ENCODE data around the gene ASTN2. TPM values are rescaled to one million over a fixed set of nuclear protein-coding genes. Genes with fewer than 3 reads are reported as not detected.

ASTN2 gene
- total and polyA plus RNA-seq, 10 of the 15 experiments (the other 5 are each of a cell fraction or from before 2014, with no cell fraction given): 1.4 to 15.7 (median 7.0) TPM

- TF ChIP-seq, protein P1, sequence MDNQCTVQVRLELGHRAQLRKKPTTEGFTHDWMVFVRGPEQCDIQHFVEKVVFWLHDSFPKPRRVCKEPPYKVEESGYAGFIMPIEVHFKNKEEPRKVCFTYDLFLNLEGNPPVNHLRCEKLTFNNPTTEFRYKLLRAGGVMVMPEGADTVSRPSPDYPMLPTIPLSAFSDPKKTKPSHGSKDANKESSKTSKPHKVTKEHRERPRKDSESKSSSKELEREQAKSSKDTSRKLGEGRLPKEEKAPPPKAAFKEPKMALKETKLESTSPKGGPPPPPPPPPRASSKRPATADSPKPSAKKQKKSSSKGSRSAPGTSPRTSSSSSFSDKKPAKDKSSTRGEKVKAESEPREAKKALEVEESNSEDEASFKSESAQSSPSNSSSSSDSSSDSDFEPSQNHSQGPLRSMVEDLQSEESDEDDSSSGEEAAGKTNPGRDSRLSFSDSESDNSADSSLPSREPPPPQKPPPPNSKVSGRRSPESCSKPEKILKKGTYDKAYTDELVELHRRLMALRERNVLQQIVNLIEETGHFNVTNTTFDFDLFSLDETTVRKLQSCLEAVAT (IDR thresholded peaks at IDR 0.05): no peak
- TF ChIP-seq, protein P2, sequence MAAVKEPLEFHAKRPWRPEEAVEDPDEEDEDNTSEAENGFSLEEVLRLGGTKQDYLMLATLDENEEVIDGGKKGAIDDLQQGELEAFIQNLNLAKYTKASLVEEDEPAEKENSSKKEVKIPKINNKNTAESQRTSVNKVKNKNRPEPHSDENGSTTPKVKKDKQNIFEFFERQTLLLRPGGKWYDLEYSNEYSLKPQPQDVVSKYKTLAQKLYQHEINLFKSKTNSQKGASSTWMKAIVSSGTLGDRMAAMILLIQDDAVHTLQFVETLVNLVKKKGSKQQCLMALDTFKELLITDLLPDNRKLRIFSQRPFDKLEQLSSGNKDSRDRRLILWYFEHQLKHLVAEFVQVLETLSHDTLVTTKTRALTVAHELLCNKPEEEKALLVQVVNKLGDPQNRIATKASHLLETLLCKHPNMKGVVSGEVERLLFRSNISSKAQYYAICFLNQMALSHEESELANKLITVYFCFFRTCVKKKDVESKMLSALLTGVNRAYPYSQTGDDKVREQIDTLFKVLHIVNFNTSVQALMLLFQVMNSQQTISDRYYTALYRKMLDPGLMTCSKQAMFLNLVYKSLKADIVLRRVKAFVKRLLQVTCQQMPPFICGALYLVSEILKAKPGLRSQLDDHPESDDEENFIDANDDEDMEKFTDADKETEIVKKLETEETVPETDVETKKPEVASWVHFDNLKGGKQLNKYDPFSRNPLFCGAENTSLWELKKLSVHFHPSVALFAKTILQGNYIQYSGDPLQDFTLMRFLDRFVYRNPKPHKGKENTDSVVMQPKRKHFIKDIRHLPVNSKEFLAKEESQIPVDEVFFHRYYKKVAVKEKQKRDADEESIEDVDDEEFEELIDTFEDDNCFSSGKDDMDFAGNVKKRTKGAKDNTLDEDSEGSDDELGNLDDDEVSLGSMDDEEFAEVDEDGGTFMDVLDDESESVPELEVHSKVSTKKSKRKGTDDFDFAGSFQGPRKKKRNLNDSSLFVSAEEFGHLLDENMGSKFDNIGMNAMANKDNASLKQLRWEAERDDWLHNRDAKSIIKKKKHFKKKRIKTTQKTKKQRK (IDR thresholded peaks at IDR 0.05; ENCODE audit: low read depth, low read length): no peak
- TF ChIP-seq ESRRA (IDR thresholded peaks at IDR 0.05; ENCODE audit: low read length) (no peak), POU2F2 (IDR thresholded peaks at IDR 0.05; ENCODE audit: borderline replicate concordance, low read depth, low read length) (no peak), PAX5 (IDR thresholded peaks at IDR 0.05; ENCODE audit: borderline replicate concordance, low read depth, low read length) (no peak), ZNF274 (IDR thresholded peaks at IDR 0.05; ENCODE audit: insufficient read depth, insufficient read length) (no peak)
Measured at GRCh38 chr9:117415358-117415914, 579 bp upstream of the ASTN2 start (continued).

- TF ChIP-seq SUZ12 (IDR thresholded peaks at IDR 0.05; ENCODE audit: unreplicated experiment): peak; percentile 93
- TF ChIP-seq, protein P3, sequence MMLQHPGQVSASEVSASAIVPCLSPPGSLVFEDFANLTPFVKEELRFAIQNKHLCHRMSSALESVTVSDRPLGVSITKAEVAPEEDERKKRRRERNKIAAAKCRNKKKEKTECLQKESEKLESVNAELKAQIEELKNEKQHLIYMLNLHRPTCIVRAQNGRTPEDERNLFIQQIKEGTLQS (IDR thresholded peaks at IDR 0.05; ENCODE audit: borderline replicate concordance, extremely low read depth, low read depth, low read length): no peak
- RAD21 ChIA-PET (ENCODE audit: unreplicated experiment): no interaction called here
- CTCF ChIA-PET: no interaction called here
- Histone ChIP-seq H4K20me1 (ENCODE audit: control insufficient read depth, insufficient read depth) (no peaks in the 10 kb centered on the region), H3K4me1 (ENCODE audit: control insufficient read depth, insufficient read depth, low read length) (no peaks in the 10 kb centered on the region), H2AFZ (ENCODE audit: control insufficient read depth, low read depth, low read length) (no peak overlapping the region), H3K27me3 (replicated peaks in 1 of 2; ENCODE audit: control insufficient read depth in 2 of 2, insufficient read depth in 2 of 2, low read length in 1 of 2) (peaks cover 13 to 19% of the 10 kb centered on the region in 2 experiments; a peak in 3 of 4 replicates), H3K79me2 (ENCODE audit: control insufficient read depth, insufficient read depth, low read length) (no peaks in the 10 kb centered on the region), H3K4me2 (ENCODE audit: control insufficient read depth, insufficient read depth) (no peak overlapping the region), H3K9ac (ENCODE audit: control insufficient read depth, insufficient read depth, low read length) (no peak overlapping the region), H3K27ac (ENCODE audit: control insufficient read depth, insufficient read depth) (no peak overlapping the region), H3K9me3 (replicated peaks; ENCODE audit: control insufficient read depth, insufficient read depth, low read length) (no peaks in the 10 kb centered on the region), H3K4me3 (no peak overlapping the region), H3K36me3 (ENCODE audit: control insufficient read depth in 2 of 2, insufficient read depth in 2 of 2, low read length in 1 of 2) (no peaks in the 10 kb centered on the region)
- WGBS (ENCODE audit: insufficient coverage, insufficient replicate concordance, low lambda C conversion rate, missing lambda C conversion rate): 3% methylated on average over 61 of the region's 77 CpGs
- SMC1A ChIA-PET (ENCODE audit: uncharacterized antibody, unreplicated experiment): no interaction called here
- POLR2A ChIA-PET: no interaction called here
- in situ Hi-C loops (cut with MboI): loop anchor here (25.0 kb wide), 1 partner anchor 677 kb away; no protein-coding TSS in a partner anchor
- no peak; the same call in 2 of the 3 replicates for ATAC-seq
- BruUV-seq (replicated peaks): no TSS peak
- intact Hi-C loops (cut with micrococcal nuclease; ENCODE audit: unreplicated experiment): loop anchor here (5.0 kb wide), 1 partner anchor 497 kb away; no protein-coding TSS in a partner anchor
- no peak for FAIRE-seq
- DNase-seq (ENCODE audit: low read depth, low spot score): no peak
Measured at GRCh38 chr9:117414220-117414905, 494 bp downstream of the ASTN2 start.
